ENCODE measurements around the gene SRPK2. TPM values are rescaled to one million over a fixed set of nuclear protein-coding genes. Genes with fewer than 3 reads are reported as not detected.
A peak's percentile ranks its signal among the peaks of the same experiment; 100 is the strongest.
"Not testable (repeated sequence)": the region's sequence is repeated elsewhere in the genome, so short reads cannot be mapped to it uniquely, and the experiment has no call there.

Gene SRPK2
- total RNA-seq, 1 experiment from 2014 or later: 56.9 TPM

GRCh38 chr7:105232829-105233291, 155.9 kb downstream of the SRPK2 start:
- not testable (repeated sequence) for DNase-seq, H3K27me3 ChIP-seq, H3K9me3 ChIP-seq

DNA sequence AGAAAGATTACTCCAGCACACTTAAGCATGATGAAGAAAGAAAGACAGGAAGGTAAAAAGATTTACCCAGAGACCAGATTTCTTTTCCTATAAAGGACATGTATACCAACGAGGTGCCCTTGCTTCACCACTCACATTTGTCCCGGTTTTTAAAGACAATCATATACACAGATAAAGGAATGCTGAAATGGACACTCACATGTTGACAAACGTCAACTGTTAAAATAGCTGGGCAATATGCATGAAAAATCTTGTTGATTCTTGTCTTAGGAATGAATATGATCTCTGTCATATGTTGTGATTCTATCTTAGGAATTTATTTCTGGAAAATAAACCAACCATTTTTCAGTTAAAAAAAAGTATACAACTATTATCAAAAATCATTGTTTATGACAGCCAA, 158.2 kb downstream of the SRPK2 start:
- Histone ChIP-seq H3K27me3 (no peaks in the 10 kb centered on the region), H3K4me3 (no peak overlapping the region), H3K9me3 (no peaks in the 10 kb centered on the region), H3K36me3 (no peaks in the 10 kb centered on the region; the same call in 1 of the 2 replicates)
- no peak for DNase-seq

More at GRCh38 chr7:105232829-105233291, 155.9 kb downstream of the SRPK2 start:
- not testable (repeated sequence) for H3K4me3 ChIP-seq, H3K36me3 ChIP-seq

DNA sequence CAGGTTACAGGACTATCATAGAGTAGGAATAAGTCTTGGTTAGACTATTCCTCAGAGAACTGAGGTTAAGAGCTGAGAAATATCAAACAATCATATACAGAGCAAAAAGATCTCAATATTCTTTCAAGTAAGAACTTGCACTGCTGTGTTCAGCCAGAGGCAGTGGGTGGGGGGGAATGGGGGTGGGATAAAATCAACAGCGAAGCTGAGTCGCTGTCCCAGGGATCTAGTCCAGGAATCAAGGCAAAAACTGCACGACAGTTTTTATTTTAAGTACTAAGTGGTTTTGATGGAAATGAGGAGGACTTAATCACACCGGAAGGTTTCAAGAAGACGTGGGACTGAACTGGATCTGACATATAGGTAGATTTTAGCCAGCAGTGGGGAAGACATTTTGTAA, 159.1 kb downstream of the SRPK2 start:
- Histone ChIP-seq H3K9me3 (no peaks in the 10 kb centered on the region), H3K36me3 (no peaks in the 10 kb centered on the region; the same call in 1 of the 2 replicates), H3K27me3 (no peaks in the 10 kb centered on the region), H3K4me3 (no peak overlapping the region)
- no peak for DNase-seq

DNA sequence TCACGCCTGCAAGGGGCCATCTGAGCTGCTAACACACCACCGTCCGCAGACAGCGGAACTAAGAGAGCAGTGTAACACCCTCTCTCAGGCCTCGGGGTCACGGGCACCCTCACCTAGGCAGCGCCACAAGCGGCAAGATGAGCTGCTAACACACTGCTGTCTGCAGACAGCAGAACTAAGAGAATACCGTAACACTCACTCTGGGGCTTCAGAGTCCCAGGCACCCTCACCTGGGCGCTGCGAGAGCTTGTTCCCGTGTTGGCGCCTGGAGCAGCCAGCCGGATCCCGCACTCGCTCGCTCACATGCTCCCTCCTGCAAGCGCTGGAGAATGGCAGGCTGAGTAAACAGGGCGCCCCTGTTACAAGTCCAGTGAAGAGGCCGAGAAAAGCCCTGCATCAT, 160.2 kb downstream of the SRPK2 start:
- no peak for DNase-seq
- H3K9me3 ChIP-seq: no peaks in the 10 kb centered on the region
- H3K36me3 ChIP-seq: no peaks in the 10 kb centered on the region; the same call in 1 of the 2 replicates
- no peak overlapping the region for H3K4me3 ChIP-seq
- no peaks in the 10 kb centered on the region for H3K27me3 ChIP-seq

DNA sequence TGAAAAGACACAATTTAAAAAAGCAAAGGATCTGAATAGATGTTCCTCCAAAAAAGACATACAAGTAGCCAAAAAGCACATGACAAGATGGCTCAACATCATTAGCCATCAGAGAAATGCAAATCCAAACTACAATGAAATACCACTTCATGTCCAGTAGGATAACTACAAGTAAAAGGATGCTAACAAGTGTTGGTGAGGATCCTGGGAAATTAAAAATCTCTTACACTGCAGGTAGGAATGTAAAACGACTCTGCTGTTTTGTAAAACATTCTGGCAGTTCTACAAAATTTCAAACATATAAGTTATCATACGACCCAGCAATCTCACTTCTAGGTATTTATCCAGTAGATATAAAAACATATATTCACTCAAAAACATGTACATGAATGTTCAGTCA, 161.3 kb downstream of the SRPK2 start:
- Histone ChIP-seq H3K9me3 (no peaks in the 10 kb centered on the region), H3K27me3 (no peaks in the 10 kb centered on the region), H3K36me3 (no peaks in the 10 kb centered on the region; the same call in 1 of the 2 replicates), H3K4me3 (no peak overlapping the region)
- DNase-seq: no peak

- Histone ChIP-seq H3K9me3 (no peaks in the 10 kb centered on the region), H3K27me3 (no peaks in the 10 kb centered on the region), H3K4me3 (peak overlapping the region; percentile 19; the same call in 1 of the 2 replicates), H3K36me3 (no peaks in the 10 kb centered on the region; the same call in 1 of the 2 replicates)
- peak; percentile 76 for DNase-seq
Observed at GRCh38 chr7:105224884-105225651, 163.7 kb downstream of the SRPK2 start.

- H3K27me3 ChIP-seq: no peaks in the 10 kb centered on the region
- no peak overlapping the region for H3K4me3 ChIP-seq
- DNase-seq: no peak
- H3K36me3 ChIP-seq: no peaks in the 10 kb centered on the region; the same call in 1 of the 2 replicates
- H3K9me3 ChIP-seq: no peaks in the 10 kb centered on the region
Observed at GRCh38 chr7:105222953-105223352, 165.8 kb downstream of the SRPK2 start.

DNA sequence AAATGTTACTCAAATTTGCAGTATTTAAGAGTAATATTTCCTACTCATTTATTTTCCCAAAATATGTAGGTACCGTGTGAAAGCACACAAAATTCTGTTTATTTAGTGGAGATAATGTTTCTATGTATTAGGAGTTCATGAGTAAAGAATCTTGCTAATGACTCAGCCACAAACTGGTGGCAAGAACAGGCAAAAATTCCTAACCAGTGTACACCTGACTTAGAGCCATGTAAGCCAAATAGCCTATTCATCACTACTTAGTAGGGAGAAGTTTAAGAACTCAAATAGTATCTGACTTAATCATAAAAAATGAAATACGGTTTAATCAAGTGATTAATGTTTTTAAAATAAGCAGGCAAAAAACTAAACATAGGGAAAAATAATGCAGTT, 169.0 kb downstream of the SRPK2 start:
- DNase-seq: peak; percentile 29
- Histone ChIP-seq H3K9me3 (no peaks in the 10 kb centered on the region), H3K27me3 (no peaks in the 10 kb centered on the region), H3K36me3 (no peaks in the 10 kb centered on the region; the same call in 1 of the 2 replicates), H3K4me3 (no peak overlapping the region)

- no peak for DNase-seq
- Histone ChIP-seq H3K9me3 (no peaks in the 10 kb centered on the region), H3K4me3 (no peak overlapping the region)
Observed at GRCh38 chr7:105218939-105219770, 169.6 kb downstream of the SRPK2 start.

DNA sequence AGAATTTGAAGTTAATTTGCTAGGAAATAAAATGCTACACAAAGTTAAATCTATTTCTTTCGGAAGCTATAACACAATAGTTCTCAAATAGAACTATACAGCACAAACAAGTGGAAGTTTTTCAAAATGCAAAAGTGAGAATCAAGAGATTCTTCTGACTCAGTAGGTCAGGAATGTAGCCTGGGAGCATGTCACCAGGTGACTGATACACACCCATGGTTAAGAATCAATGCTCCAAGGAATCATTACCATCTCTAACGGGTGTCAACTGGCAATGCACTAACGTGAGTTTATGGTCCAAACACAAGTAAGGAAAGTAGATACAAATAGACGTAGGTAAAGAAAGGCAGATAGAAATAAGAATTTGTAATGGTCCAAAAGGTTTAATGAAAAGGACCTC, 170.5 kb downstream of the SRPK2 start:
- H3K36me3 ChIP-seq: no peaks in the 10 kb centered on the region; the same call in 1 of the 2 replicates
- no peaks in the 10 kb centered on the region for H3K9me3 ChIP-seq
- no peak overlapping the region for H3K4me3 ChIP-seq
- H3K27me3 ChIP-seq: no peaks in the 10 kb centered on the region
- DNase-seq: no peak

More at GRCh38 chr7:105218939-105219770, 169.6 kb downstream of the SRPK2 start:
- Histone ChIP-seq H3K36me3 (no peaks in the 10 kb centered on the region; the same call in 1 of the 2 replicates), H3K27me3 (no peaks in the 10 kb centered on the region)

DNA sequence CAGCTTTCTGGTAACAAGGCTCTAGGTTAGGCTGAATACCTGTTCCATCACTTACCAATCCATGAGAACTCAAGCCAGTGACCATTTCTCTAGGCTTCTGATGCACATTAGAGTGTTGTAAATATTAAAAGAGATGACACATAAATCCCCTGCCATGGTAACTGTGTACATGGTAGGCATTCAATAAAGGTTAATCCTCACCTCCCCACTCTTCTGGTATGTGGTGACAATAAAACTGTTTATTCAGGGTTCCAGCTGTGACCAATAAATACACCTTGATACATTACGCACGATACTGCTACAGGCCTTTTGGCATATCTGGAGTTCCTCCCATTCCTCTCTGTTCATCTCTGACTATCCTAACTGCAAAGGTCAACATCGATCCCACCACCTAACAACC, 171.9 kb downstream of the SRPK2 start:
- H3K27me3 ChIP-seq: no peaks in the 10 kb centered on the region
- DNase-seq: no peak
- no peak overlapping the region for H3K4me3 ChIP-seq
- no peaks in the 10 kb centered on the region; the same call in 1 of the 2 replicates for H3K36me3 ChIP-seq
- H3K9me3 ChIP-seq: no peaks in the 10 kb centered on the region

GRCh38 chr7:105215821-105216220, 172.9 kb downstream of the SRPK2 start:
- Histone ChIP-seq H3K36me3 (no peaks in the 10 kb centered on the region; the same call in 1 of the 2 replicates), H3K27me3 (no peaks in the 10 kb centered on the region), H3K4me3 (no peak overlapping the region), H3K9me3 (no peaks in the 10 kb centered on the region)
- DNase-seq: no peak

- DNase-seq: no peak
- no peak overlapping the region for H3K4me3 ChIP-seq
- no peaks in the 10 kb centered on the region; the same call in 1 of the 2 replicates for H3K36me3 ChIP-seq
- H3K27me3 ChIP-seq: no peaks in the 10 kb centered on the region
- H3K9me3 ChIP-seq: no peaks in the 10 kb centered on the region
Observed at GRCh38 chr7:105215182-105215581, 173.5 kb downstream of the SRPK2 start.

DNA sequence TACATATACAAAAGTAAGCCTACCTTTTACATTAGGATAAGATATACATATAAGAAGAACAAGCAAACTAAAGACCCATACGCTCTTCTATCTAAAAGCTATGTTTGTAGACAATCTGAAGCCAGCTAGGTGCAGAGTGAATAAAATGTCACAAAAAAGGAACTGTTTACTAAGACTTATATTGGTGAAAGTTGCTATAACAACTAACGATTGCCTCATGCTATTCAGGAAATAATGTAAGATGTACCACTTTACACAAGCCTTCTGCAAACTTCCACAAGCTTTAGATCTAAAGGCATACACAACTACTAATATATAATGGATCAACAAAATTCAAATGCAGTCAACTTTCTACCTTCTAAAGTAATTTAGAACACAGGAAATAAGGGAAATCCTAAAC, 175.1 kb downstream of the SRPK2 start:
- H3K4me3 ChIP-seq: no peak overlapping the region
- H3K9me3 ChIP-seq: no peaks in the 10 kb centered on the region
- H3K36me3 ChIP-seq: no peaks in the 10 kb centered on the region; the same call in 1 of the 2 replicates
- DNase-seq: no peak
- H3K27me3 ChIP-seq: no peaks in the 10 kb centered on the region

DNA sequence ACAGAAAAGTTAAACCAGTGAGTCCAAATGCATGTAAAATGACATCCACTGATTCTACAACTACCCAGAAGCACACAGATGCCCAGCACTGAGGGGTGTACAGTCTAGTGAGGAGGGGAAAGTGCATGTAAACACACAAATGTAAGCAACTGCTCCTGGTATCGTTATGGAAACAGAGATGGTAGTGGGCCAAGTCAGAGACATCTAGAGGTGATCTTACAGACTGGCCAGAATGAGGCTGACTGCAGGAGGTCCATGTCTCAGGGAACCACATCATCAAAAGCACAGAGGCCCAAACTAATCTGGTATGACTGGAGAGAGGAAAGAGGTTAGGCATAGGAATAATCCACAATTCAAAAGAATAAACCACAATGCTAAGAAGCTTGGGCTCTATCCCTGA, 176.5 kb downstream of the SRPK2 start:
- no peak overlapping the region for H3K4me3 ChIP-seq
- no peaks in the 10 kb centered on the region for H3K27me3 ChIP-seq
- no peak for DNase-seq
- H3K9me3 ChIP-seq: no peaks in the 10 kb centered on the region
- H3K36me3 ChIP-seq: no peaks in the 10 kb centered on the region; the same call in 1 of the 2 replicates

- H3K4me3 ChIP-seq: no peak overlapping the region
- no peaks in the 10 kb centered on the region for H3K27me3 ChIP-seq
- DNase-seq: peak; percentile 5
- no peaks in the 10 kb centered on the region; the same call in 1 of the 2 replicates for H3K36me3 ChIP-seq
- H3K9me3 ChIP-seq: no peaks in the 10 kb centered on the region
Observed at GRCh38 chr7:105210721-105211205, 178.0 kb downstream of the SRPK2 start.

DNA sequence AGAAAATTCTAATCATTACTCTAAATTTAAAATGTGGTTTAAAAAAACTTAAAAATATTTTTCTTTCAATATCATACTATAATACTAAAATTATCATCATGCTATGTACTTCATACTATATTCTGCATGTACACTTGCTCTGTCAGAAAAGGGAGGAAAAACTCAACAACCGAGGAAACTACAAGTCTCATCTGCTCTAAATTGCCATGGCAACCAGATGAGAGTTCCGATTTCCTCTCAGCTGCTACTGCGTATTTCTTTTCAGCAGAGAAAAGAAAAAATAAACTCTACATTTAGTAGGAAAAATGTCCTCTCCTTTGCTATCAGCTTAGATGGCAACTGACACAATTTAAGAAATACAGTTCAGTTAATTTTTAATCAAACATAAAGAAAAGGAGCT, 178.9 kb downstream of the SRPK2 start:
- no peaks in the 10 kb centered on the region for H3K36me3 ChIP-seq
- H3K9me3 ChIP-seq: no peaks in the 10 kb centered on the region
- no peak for DNase-seq
- H3K27me3 ChIP-seq: no peaks in the 10 kb centered on the region
- H3K4me3 ChIP-seq: no peak overlapping the region
